Esophagus (tissue), 2 donors: ENCODE results near the gene NTF3. TPM values are rescaled to one million over a fixed set of nuclear protein-coding genes. Genes with fewer than 3 reads are reported as not detected.
A peak's percentile ranks its signal among the peaks of the same experiment; 100 is the strongest.

Experiments used
- H3K27ac ChIP-seq, 2 donors: one replicate each; pipeline ENCODE4 v1.5.1; 2013; ENCODE audit warnings: low read depth in 2 of 2, mild to moderate bottlenecking in 2 of 2, inconsistent platforms in 1 of 2, low read length in 1 of 2, moderate library complexity in 1 of 2
- H3K27me3 ChIP-seq, 2 donors: one replicate each; pipeline ENCODE4 v1.6.1; 2013; ENCODE audit warnings: low read length in 2 of 2, control low read depth in 1 of 2, mild to moderate bottlenecking in 1 of 2; ENCODE audit not compliant: insufficient read depth in 2 of 2, control insufficient read depth in 1 of 2
- H3K36me3 ChIP-seq, 2 donors: one replicate each; pipeline ENCODE4 v1.6.1; 2013; ENCODE audit warnings: low read length in 1 of 2; ENCODE audit not compliant: control insufficient read depth in 2 of 2, insufficient read depth in 2 of 2
- H3K4me1 ChIP-seq, 2 donors: one replicate each; pipeline ENCODE4 v1.6.1; 2013; ENCODE audit warnings: low read length in 1 of 2; ENCODE audit not compliant: control insufficient read depth in 2 of 2, insufficient read depth in 2 of 2
- H3K4me3 ChIP-seq, 2 donors: one replicate each; pipeline ENCODE4 v1.5.1; 2013; ENCODE audit warnings: low read length in 2 of 2, mild to moderate bottlenecking in 2 of 2, low read depth in 1 of 2, moderate library complexity in 1 of 2
- H3K9me3 ChIP-seq, 2 donors: one replicate each; pipeline ENCODE4 v1.6.1; 2013; ENCODE audit warnings: mild to moderate bottlenecking in 2 of 2, low read depth in 1 of 2, low read length in 1 of 2, moderate library complexity in 1 of 2; ENCODE audit not compliant: control insufficient read depth in 2 of 2, insufficient read depth in 1 of 2
- WGBS, 2 donors: extraction: QIAGEN DNeasy Blood & Tissue Kit; methylation state at CpG; one replicate each; pipeline ENCODE4 v1.1.7; 2013; 5-methylcytosine and 5-hydroxymethylcytosine counted together
- polyA plus RNA-seq, 2 donors: library from polyadenylated mRNA; stranded (reverse); fragments of 200-250 nt; gene quantifications; one replicate each; pipeline ENCODE4 v1.2.3, GENCODE V29; 2013
- donor health status: healthy with polysubstance abuse.
- donor health status: Bipolar disorder and iron deficiency.

The NTF3 gene
- polyA plus RNA-seq, result 1 to 10 TPM; 1.3 to 2.3 TPM

GRCh38 chr12:5432011-5432400 is at the start of gene NTF3:
Gene NTF3 (plus strand): TSS chr12:5432108. CDS start chr12:5432325, 217 bp downstream.
- H3K36me3 ChIP-seq, result no peaks in the 10 kb centered on the region
- H3K27ac ChIP-seq, result no peak within 1 kb of the TSS
- H3K4me3 ChIP-seq, result peak within 1 kb of the TSS; percentile 43 to 52
- peaks cover 3 to 9% of the 10 kb centered on the region in 2 donors for H3K4me1 ChIP-seq
- peaks cover 4 to 14% of the 10 kb centered on the region in 2 donors for H3K27me3 ChIP-seq
- H3K9me3 ChIP-seq, result no peaks in the 10 kb centered on the region
- 1 to 2% methylated on average over 32 to 34 of the region's 34 CpGs for WGBS, 2 donors

GRCh38 chr12:5384015-5384414 is 47.9 kb upstream of the NTF3 start:
- H3K27me3 ChIP-seq, result peaks cover 0 to 3% of the 10 kb centered on the region in 2 donors
- no peaks in the 10 kb centered on the region for H3K4me1 ChIP-seq
- H3K27ac ChIP-seq, result no peak overlapping the region
- no peak overlapping the region for H3K4me3 ChIP-seq
- H3K9me3 ChIP-seq, result no peaks in the 10 kb centered on the region
- H3K36me3 ChIP-seq, result no peaks in the 10 kb centered on the region
- 88 to 90% methylated on average over 4 of the region's 4 CpGs for WGBS, 2 donors

- peaks cover 0 to 3% of the 10 kb centered on the region in 2 donors for H3K27me3 ChIP-seq
- no peaks in the 10 kb centered on the region for H3K9me3 ChIP-seq
- no peaks in the 10 kb centered on the region for H3K36me3 ChIP-seq
- no peak overlapping the region for H3K4me3 ChIP-seq
- H3K4me1 ChIP-seq, result no peaks in the 10 kb centered on the region
- H3K27ac ChIP-seq, result no peak overlapping the region
- 76 to 84% methylated on average over 5 of the region's 5 CpGs for WGBS, 2 donors
These were observed 43.0 kb upstream of the NTF3 start for GRCh38 chr12:5388581-5389535.

GRCh38 chr12:5390174-5390799 is 41.6 kb upstream of the NTF3 start:
- no peaks in the 10 kb centered on the region for H3K36me3 ChIP-seq
- 78 to 88% methylated on average over 6 of the region's 6 CpGs for WGBS, 2 donors

GRCh38 chr12:5391653-5392052 is 40.3 kb upstream of the NTF3 start:
- H3K27me3 ChIP-seq, result peaks cover 0 to 3% of the 10 kb centered on the region in 2 donors
- no peaks in the 10 kb centered on the region for H3K36me3 ChIP-seq
- H3K27ac ChIP-seq, result no peak overlapping the region
- no peaks in the 10 kb centered on the region for H3K9me3 ChIP-seq
- H3K4me1 ChIP-seq, result no peaks in the 10 kb centered on the region
- WGBS, 2 donors, result 50 to 73% methylated on average over 2 of the region's 2 CpGs
- no peak overlapping the region for H3K4me3 ChIP-seq

More at GRCh38 chr12:5390174-5390799, 41.6 kb upstream of the NTF3 start:
- Histone ChIP-seq H3K4me1 (no peaks in the 10 kb centered on the region), H3K9me3 (no peaks in the 10 kb centered on the region), H3K27me3 (peaks cover 0 to 3% of the 10 kb centered on the region in 2 donors), H3K4me3 (no peak overlapping the region), H3K27ac (no peak overlapping the region)

GRCh38 chr12:5392961-5393360 is 38.9 kb upstream of the NTF3 start:
- Histone ChIP-seq H3K4me1 (no peaks in the 10 kb centered on the region), H3K27ac (no peak overlapping the region)
- 85% methylated on average over 5 of the region's 5 CpGs for WGBS, 2 donors

GRCh38 chr12:5395443-5396271 is 36.3 kb upstream of the NTF3 start:
- no peak overlapping the region for H3K4me3 ChIP-seq
- H3K4me1 ChIP-seq, result no peaks in the 10 kb centered on the region
- WGBS, 2 donors, result 12 to 14% methylated on average over 13 of the region's 13 CpGs
- no peaks in the 10 kb centered on the region for H3K36me3 ChIP-seq
- H3K9me3 ChIP-seq, result no peaks in the 10 kb centered on the region
- no peak overlapping the region for H3K27ac ChIP-seq
- H3K27me3 ChIP-seq, result no peaks in the 10 kb centered on the region

More at GRCh38 chr12:5392961-5393360, 38.9 kb upstream of the NTF3 start:
- Histone ChIP-seq H3K36me3 (no peaks in the 10 kb centered on the region), H3K9me3 (no peaks in the 10 kb centered on the region), H3K4me3 (no peak overlapping the region), H3K27me3 (peaks cover 0 to 3% of the 10 kb centered on the region in 2 donors)

- Histone ChIP-seq H3K36me3 (no peaks in the 10 kb centered on the region), H3K27ac (no peak overlapping the region), H3K27me3 (no peaks in the 10 kb centered on the region), H3K9me3 (no peaks in the 10 kb centered on the region), H3K4me1 (no peaks in the 10 kb centered on the region), H3K4me3 (no peak overlapping the region)
- 90 to 94% methylated on average over 1 of the region's 1 CpG for WGBS, 2 donors
These were observed 35.4 kb upstream of the NTF3 start for GRCh38 chr12:5396541-5396940.

- Histone ChIP-seq H3K36me3 (no peaks in the 10 kb centered on the region), H3K27ac (no peak overlapping the region), H3K4me3 (no peak overlapping the region), H3K4me1 (no peaks in the 10 kb centered on the region), H3K9me3 (no peaks in the 10 kb centered on the region), H3K27me3 (no peaks in the 10 kb centered on the region)
- WGBS, 2 donors, result 90 to 91% methylated on average over 2 of the region's 2 CpGs
These were observed 32.6 kb upstream of the NTF3 start for GRCh38 chr12:5399266-5399665.
